Measurements from ENCODE around the gene DSCAM. TPM values are rescaled to one million over a fixed set of nuclear protein-coding genes. Genes with fewer than 3 reads are reported as not detected.

The DSCAM gene
- total RNA-seq, 1 experiment from 2014 or later: 0.33 TPM

- no TSS peak for BruUV-seq (replicated peaks)
- ChIA-PET CTCF (interaction anchor here (0.7 kb wide), 1 partner anchor 46 kb away, joined by 3 read pairs; no protein-coding TSS in a partner anchor), POLR2A (no interaction called here)
- DNase-seq (ENCODE audit: unreplicated experiment): no peak
- intact Hi-C loops (cut with micrococcal nuclease): no loop called here
- no peak for TF ChIP-seq CTCF (IDR thresholded peaks at IDR 0.05; ENCODE audit: unreplicated experiment)
- Mint-ChIP-seq H3K9me3 (ENCODE audit: unreplicated experiment) (peaks cover 5% of the 10 kb centered on the region), H3K36me3 (ENCODE audit: insufficient read depth, unreplicated experiment) (peaks cover 3% of the 10 kb centered on the region), H3K27ac (ENCODE audit: low read depth, unreplicated experiment) (no peak overlapping the region), H3K27me3 (ENCODE audit: insufficient read depth, unreplicated experiment) (peaks cover 11% of the 10 kb centered on the region), H3K4me3 (ENCODE audit: unreplicated experiment) (no peak overlapping the region), H3K4me1 (ENCODE audit: insufficient read depth, unreplicated experiment) (no peaks in the 10 kb centered on the region)
These were observed 875.0 kb downstream of the DSCAM start for GRCh38 chr21:39971956-39972355.

- intact Hi-C loops (cut with micrococcal nuclease): no loop called here
- CTCF ChIA-PET: no interaction called here
- Mint-ChIP-seq H3K9me3 (ENCODE audit: unreplicated experiment) (peaks cover 5% of the 10 kb centered on the region), H3K4me3 (ENCODE audit: unreplicated experiment) (no peak overlapping the region), H3K27ac (ENCODE audit: low read depth, unreplicated experiment) (no peak overlapping the region), H3K27me3 (ENCODE audit: insufficient read depth, unreplicated experiment) (no peaks in the 10 kb centered on the region), H3K36me3 (ENCODE audit: insufficient read depth, unreplicated experiment) (peaks cover 6% of the 10 kb centered on the region), H3K4me1 (ENCODE audit: insufficient read depth, unreplicated experiment) (no peaks in the 10 kb centered on the region)
- POLR2A ChIA-PET: interaction anchor here (0.7 kb wide), 1 partner anchor 109 kb away, joined by 3 read pairs; no protein-coding TSS in a partner anchor
- no TSS peak for BruUV-seq (replicated peaks)
- DNase-seq (ENCODE audit: unreplicated experiment): no peak
- no peak for TF ChIP-seq CTCF (IDR thresholded peaks at IDR 0.05; ENCODE audit: unreplicated experiment)
These were observed 877.1 kb downstream of the DSCAM start for GRCh38 chr21:39969691-39970364.

GRCh38 chr21:39968010-39968409 lies 878.9 kb downstream of the DSCAM start:
- ChIA-PET CTCF (interaction anchor here (0.7 kb wide), 1 partner anchor 51 kb away, joined by 3 read pairs; no protein-coding TSS in a partner anchor), POLR2A (no interaction called here)
- TF ChIP-seq CTCF (IDR thresholded peaks at IDR 0.05; ENCODE audit: unreplicated experiment): no peak
- DNase-seq (ENCODE audit: unreplicated experiment): no peak
- Mint-ChIP-seq H3K36me3 (ENCODE audit: insufficient read depth, unreplicated experiment) (peaks cover 6% of the 10 kb centered on the region), H3K27me3 (ENCODE audit: insufficient read depth, unreplicated experiment) (no peaks in the 10 kb centered on the region), H3K4me3 (ENCODE audit: unreplicated experiment) (no peak overlapping the region), H3K27ac (ENCODE audit: low read depth, unreplicated experiment) (no peak overlapping the region), H3K9me3 (ENCODE audit: unreplicated experiment) (peaks cover 8% of the 10 kb centered on the region), H3K4me1 (ENCODE audit: insufficient read depth, unreplicated experiment) (no peaks in the 10 kb centered on the region)
- no TSS peak for BruUV-seq (replicated peaks)
- intact Hi-C loops (cut with micrococcal nuclease): no loop called here

GRCh38 chr21:39966786-39967185 lies 880.2 kb downstream of the DSCAM start:
- Mint-ChIP-seq H3K36me3 (ENCODE audit: insufficient read depth, unreplicated experiment) (peaks cover 6% of the 10 kb centered on the region), H3K9me3 (ENCODE audit: unreplicated experiment) (peaks cover 20% of the 10 kb centered on the region), H3K27ac (ENCODE audit: low read depth, unreplicated experiment) (no peak overlapping the region), H3K4me1 (ENCODE audit: insufficient read depth, unreplicated experiment) (no peaks in the 10 kb centered on the region), H3K4me3 (ENCODE audit: unreplicated experiment) (no peak overlapping the region), H3K27me3 (ENCODE audit: insufficient read depth, unreplicated experiment) (no peaks in the 10 kb centered on the region)
- no peak for TF ChIP-seq CTCF (IDR thresholded peaks at IDR 0.05; ENCODE audit: unreplicated experiment)
- BruUV-seq (replicated peaks): no TSS peak
- DNase-seq (ENCODE audit: unreplicated experiment): no peak
- ChIA-PET POLR2A (no interaction called here), CTCF (no interaction called here)
- intact Hi-C loops (cut with micrococcal nuclease): no loop called here

Data from MCF 10A (cell line).